Measurements from ENCODE around the gene GLIS2.

Gene GLIS2

GRCh38 chr16:4344983-4345835 lies 29.3 kb downstream of the GLIS2 start:
- Histone ChIP-seq H3K36me3 (ENCODE audit: control insufficient read depth, insufficient read depth, low read length) (no peaks in the 10 kb centered on the region), H3K4me3 (ENCODE audit: insufficient read depth, low read depth, low read length) (no peak overlapping the region), H3K4me1 (ENCODE audit: control insufficient read depth, insufficient read depth, low read length) (no peaks in the 10 kb centered on the region), H3K27me3 (ENCODE audit: control insufficient read depth, insufficient read depth, low read length, poor library complexity, severe bottlenecking) (no peaks in the 10 kb centered on the region), H3K27ac (ENCODE audit: insufficient read depth, low read depth, low read length, poor library complexity, severe bottlenecking) (no peak overlapping the region), H3K9me3 (ENCODE audit: control insufficient read depth, low read length) (no peaks in the 10 kb centered on the region)
- 96% methylated on average over 26 of the region's 26 CpGs for whole genome bisulfite sequencing, 2 experiments

DNA sequence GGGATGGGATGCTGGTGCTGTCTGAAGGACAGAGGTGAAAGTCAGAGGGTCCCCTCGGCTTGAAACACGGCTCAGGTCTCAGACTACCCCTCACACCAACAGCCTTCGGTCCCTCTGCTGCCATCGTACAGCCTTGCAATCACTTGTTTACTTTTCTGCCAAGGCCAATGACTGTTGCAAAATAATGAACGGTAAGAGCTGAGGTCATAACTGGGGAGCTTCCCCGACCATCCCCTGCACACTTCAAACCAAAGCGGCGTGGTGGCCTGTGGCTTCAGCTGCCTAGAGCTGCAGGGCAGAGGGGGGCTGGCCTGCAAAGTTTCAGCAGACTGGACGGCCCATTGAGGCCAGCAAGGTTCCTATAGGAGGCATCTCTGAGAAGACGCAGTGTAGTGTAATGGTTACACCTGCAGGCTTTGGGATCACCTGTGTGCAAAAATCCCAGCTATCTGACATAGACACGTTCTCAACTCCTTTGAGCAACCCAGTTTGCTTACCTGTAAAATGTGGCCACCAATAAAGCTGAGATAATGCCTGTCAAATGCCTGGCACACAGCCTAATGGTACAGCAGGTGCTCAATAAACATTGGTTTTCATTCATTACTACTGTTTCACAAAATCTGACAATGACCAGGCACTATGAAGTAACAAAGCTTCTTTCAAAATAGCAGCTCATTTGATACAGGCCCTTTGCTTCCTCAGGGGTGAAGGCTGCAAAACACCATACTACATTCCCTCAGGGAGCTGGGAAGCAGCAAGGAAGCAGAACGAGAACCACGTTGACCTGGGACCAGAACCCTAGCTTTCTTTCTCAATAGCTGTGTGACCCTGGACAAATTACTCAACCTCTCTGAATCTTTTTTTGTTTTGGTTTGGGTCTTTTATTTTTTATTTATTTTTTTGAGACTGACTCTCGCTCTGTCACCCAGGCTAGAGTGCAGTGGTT lies 30.2 kb downstream of the GLIS2 start:
- H3K9me3 ChIP-seq (ENCODE audit: control insufficient read depth, low read length) = no peaks in the 10 kb centered on the region
- H3K36me3 ChIP-seq (ENCODE audit: control insufficient read depth, insufficient read depth, low read length) = no peaks in the 10 kb centered on the region
- H3K27ac ChIP-seq (ENCODE audit: insufficient read depth, low read depth, low read length, poor library complexity, severe bottlenecking) = no peak overlapping the region
- 94 to 95% methylated on average over 14 of the region's 14 CpGs for WGBS, 2 experiments
- H3K27me3 ChIP-seq (ENCODE audit: control insufficient read depth, insufficient read depth, low read length, poor library complexity, severe bottlenecking) = no peaks in the 10 kb centered on the region
- no peaks in the 10 kb centered on the region for H3K4me1 ChIP-seq (ENCODE audit: control insufficient read depth, insufficient read depth, low read length)
- no peak overlapping the region for H3K4me3 ChIP-seq (ENCODE audit: insufficient read depth, low read depth, low read length)

- H3K36me3 ChIP-seq (ENCODE audit: control insufficient read depth, insufficient read depth, low read length) = no peaks in the 10 kb centered on the region
- H3K27ac ChIP-seq (ENCODE audit: insufficient read depth, low read depth, low read length, poor library complexity, severe bottlenecking) = no peak overlapping the region
- WGBS, 2 experiments = 92 to 94% methylated on average over 8 of the region's 8 CpGs
- H3K4me3 ChIP-seq (ENCODE audit: insufficient read depth, low read depth, low read length) = no peak overlapping the region
- no peaks in the 10 kb centered on the region for H3K4me1 ChIP-seq (ENCODE audit: control insufficient read depth, insufficient read depth, low read length)
- no peaks in the 10 kb centered on the region for H3K9me3 ChIP-seq (ENCODE audit: control insufficient read depth, low read length)
- peaks cover 5% of the 10 kb centered on the region for H3K27me3 ChIP-seq (ENCODE audit: control insufficient read depth, insufficient read depth, low read length, poor library complexity, severe bottlenecking)
Measured at GRCh38 chr16:4347010-4347409, 31.1 kb downstream of the GLIS2 start.

DNA sequence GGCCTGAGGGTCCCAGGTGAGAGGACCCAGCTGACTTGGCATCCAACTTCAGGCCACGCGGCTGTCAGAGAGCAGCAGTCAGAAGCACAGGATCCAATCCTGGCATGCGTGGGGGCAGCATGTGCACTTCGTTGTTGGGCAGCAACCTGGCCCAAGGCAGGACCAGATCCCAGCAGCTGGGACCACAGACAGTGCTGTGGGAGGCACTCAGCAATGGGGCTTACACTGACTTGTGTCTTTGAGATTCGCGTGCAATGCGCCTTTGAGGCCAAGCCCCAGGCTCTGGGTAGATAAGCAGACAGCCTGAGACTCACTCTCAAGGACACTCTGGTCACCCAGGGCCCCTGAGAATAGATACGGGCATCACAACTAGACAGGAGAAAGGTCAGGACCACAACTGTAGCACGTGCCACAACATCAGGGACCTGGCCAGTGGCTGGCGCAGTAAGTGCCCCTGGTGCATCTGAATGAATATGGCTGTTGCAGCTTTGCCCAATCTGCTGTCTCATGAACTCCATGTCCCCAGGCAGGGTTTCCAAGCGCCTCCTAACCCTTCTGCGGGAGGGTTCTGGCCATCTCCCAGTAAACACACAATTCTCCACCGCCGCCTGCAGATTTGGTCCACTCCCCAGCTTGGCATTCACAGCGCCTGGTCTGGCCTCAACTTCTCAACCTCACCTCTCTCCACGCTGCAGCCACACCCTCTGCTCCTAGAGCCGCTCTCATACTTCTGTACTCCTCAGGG lies 32.1 kb downstream of the GLIS2 start:
- Histone ChIP-seq H3K27me3 (ENCODE audit: control insufficient read depth, insufficient read depth, low read length, poor library complexity, severe bottlenecking) (peaks cover 5% of the 10 kb centered on the region), H3K4me1 (ENCODE audit: control insufficient read depth, insufficient read depth, low read length) (no peaks in the 10 kb centered on the region), H3K27ac (ENCODE audit: insufficient read depth, low read depth, low read length, poor library complexity, severe bottlenecking) (no peak overlapping the region), H3K36me3 (ENCODE audit: control insufficient read depth, insufficient read depth, low read length) (no peaks in the 10 kb centered on the region), H3K4me3 (ENCODE audit: insufficient read depth, low read depth, low read length) (no peak overlapping the region), H3K9me3 (ENCODE audit: control insufficient read depth, low read length) (no peaks in the 10 kb centered on the region)
- whole genome bisulfite sequencing, 2 experiments = 94 to 95% methylated on average over 17 of the region's 17 CpGs

GRCh38 chr16:4349332-4349731 lies 33.5 kb downstream of the GLIS2 start:
- peaks cover 5% of the 10 kb centered on the region for H3K27me3 ChIP-seq (ENCODE audit: control insufficient read depth, insufficient read depth, low read length, poor library complexity, severe bottlenecking)
- no peak overlapping the region for H3K27ac ChIP-seq (ENCODE audit: insufficient read depth, low read depth, low read length, poor library complexity, severe bottlenecking)
- H3K4me1 ChIP-seq (ENCODE audit: control insufficient read depth, insufficient read depth, low read length) = no peaks in the 10 kb centered on the region
- H3K36me3 ChIP-seq (ENCODE audit: control insufficient read depth, insufficient read depth, low read length) = no peaks in the 10 kb centered on the region
- H3K9me3 ChIP-seq (ENCODE audit: control insufficient read depth, low read length) = no peaks in the 10 kb centered on the region
- WGBS, 2 experiments = 94 to 96% methylated on average over 5 of the region's 5 CpGs
- no peak overlapping the region for H3K4me3 ChIP-seq (ENCODE audit: insufficient read depth, low read depth, low read length)

DNA sequence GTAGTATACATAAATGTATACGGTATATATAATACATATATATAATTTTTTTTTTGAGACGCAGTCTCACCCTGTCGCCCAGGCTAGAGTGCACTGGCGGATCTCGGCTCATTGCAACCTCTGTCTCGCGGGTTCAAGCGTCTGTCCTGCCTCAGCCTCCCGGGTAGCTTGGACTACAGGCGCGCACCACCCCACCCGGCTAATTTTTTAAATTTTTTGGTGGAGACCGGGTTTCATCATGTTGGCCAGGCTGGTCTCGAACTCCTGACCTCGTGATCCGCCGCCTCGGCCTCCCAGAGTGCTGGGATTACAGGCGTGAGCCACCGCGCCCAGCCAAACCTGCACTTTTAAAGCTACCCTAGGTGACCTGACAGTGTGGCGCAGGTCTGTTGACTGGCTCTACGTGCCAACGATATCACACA lies 34.5 kb downstream of the GLIS2 start:
- no peaks in the 10 kb centered on the region for H3K36me3 ChIP-seq (ENCODE audit: control insufficient read depth, insufficient read depth, low read length)
- H3K4me1 ChIP-seq (ENCODE audit: control insufficient read depth, insufficient read depth, low read length) = no peaks in the 10 kb centered on the region
- peaks cover 5% of the 10 kb centered on the region for H3K27me3 ChIP-seq (ENCODE audit: control insufficient read depth, insufficient read depth, low read length, poor library complexity, severe bottlenecking)
- H3K4me3 ChIP-seq (ENCODE audit: insufficient read depth, low read depth, low read length) = peak overlapping the region; percentile 92
- WGBS, 2 experiments = 33 to 34% methylated on average over 23 of the region's 24 CpGs
- no peak overlapping the region for H3K27ac ChIP-seq (ENCODE audit: insufficient read depth, low read depth, low read length, poor library complexity, severe bottlenecking)
- H3K9me3 ChIP-seq (ENCODE audit: control insufficient read depth, low read length) = no peaks in the 10 kb centered on the region

DNA sequence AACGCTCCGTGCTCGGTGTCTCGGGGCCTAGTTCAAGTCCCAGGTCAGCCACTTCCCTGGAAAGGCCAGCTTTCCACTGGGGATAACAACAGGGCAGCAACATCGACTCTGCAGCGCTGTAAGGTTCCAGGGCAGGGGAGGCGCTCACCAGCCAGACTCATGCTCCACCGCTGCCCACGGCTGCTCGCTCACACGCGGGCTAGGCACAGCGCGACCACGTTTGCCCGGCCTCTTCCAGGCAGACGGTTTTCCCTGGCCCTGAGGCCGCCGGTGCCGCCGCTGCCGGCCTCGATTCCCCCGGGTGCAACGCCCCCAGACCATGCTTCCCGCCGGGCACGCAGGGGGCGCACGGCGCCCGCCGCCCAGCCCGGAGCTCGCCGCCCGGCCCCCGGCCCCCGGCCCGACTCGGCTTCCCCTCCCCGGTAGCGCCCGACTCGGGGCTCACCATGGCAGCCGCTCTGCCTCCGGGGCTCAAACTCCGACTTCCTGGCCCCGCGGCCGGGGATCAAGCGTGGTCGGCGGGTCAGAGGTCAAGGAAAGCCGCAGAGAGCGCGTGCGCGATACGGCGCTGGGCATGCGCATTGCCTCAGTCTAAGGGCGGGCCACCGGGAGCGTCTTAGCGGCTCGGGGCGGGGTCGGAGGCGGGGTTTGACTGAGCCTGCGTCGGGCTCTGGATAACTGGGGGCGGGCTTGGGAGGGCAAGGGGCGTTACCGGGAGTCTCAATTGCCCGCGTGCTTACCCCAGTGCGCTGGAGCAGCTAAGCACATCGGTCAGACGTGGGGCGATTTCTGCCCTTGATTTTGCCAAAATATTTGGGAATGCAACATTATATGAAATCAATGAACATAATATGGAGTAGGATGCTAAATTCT lies 35.2 kb downstream of the GLIS2 start, which contains the start of gene PAM16:
Gene PAM16, minus strand, starts transcription at position 535 of the 873 bp plus-strand sequence. Its CDS starts 87 bp downstream, at position 448.
- Histone ChIP-seq H3K27me3 (ENCODE audit: control insufficient read depth, insufficient read depth, low read length, poor library complexity, severe bottlenecking) (peaks cover 5% of the 10 kb centered on the region), H3K36me3 (ENCODE audit: control insufficient read depth, insufficient read depth, low read length) (no peaks in the 10 kb centered on the region), H3K4me3 (ENCODE audit: insufficient read depth, low read depth, low read length) (peak within 1 kb of the TSS; percentile 92), H3K9me3 (ENCODE audit: control insufficient read depth, low read length) (no peaks in the 10 kb centered on the region), H3K27ac (ENCODE audit: insufficient read depth, low read depth, low read length, poor library complexity, severe bottlenecking) (peak within 1 kb of the TSS; percentile 74), H3K4me1 (ENCODE audit: control insufficient read depth, insufficient read depth, low read length) (no peaks in the 10 kb centered on the region)
- 0 to 1% methylated on average over 81 of the region's 81 CpGs for WGBS, 2 experiments

GRCh38 chr16:4351880-4352279 lies 36.0 kb downstream of the GLIS2 start:
- Histone ChIP-seq H3K9me3 (ENCODE audit: control insufficient read depth, low read length) (no peaks in the 10 kb centered on the region), H3K4me3 (ENCODE audit: insufficient read depth, low read depth, low read length) (no peak overlapping the region), H3K4me1 (ENCODE audit: control insufficient read depth, insufficient read depth, low read length) (no peaks in the 10 kb centered on the region), H3K27me3 (ENCODE audit: control insufficient read depth, insufficient read depth, low read length, poor library complexity, severe bottlenecking) (peaks cover 5% of the 10 kb centered on the region), H3K27ac (ENCODE audit: insufficient read depth, low read depth, low read length, poor library complexity, severe bottlenecking) (no peak overlapping the region), H3K36me3 (ENCODE audit: control insufficient read depth, insufficient read depth, low read length) (no peaks in the 10 kb centered on the region)
- 87% methylated on average over 7 of the region's 7 CpGs for WGBS, 2 experiments

- peaks cover 5% of the 10 kb centered on the region for H3K27me3 ChIP-seq (ENCODE audit: control insufficient read depth, insufficient read depth, low read length, poor library complexity, severe bottlenecking)
- no peaks in the 10 kb centered on the region for H3K36me3 ChIP-seq (ENCODE audit: control insufficient read depth, insufficient read depth, low read length)
- H3K27ac ChIP-seq (ENCODE audit: insufficient read depth, low read depth, low read length, poor library complexity, severe bottlenecking) = no peak overlapping the region
- H3K4me3 ChIP-seq (ENCODE audit: insufficient read depth, low read depth, low read length) = no peak overlapping the region
- no peaks in the 10 kb centered on the region for H3K9me3 ChIP-seq (ENCODE audit: control insufficient read depth, low read length)
- 89 to 94% methylated on average over 5 of the region's 5 CpGs for WGBS, 2 experiments
- no peaks in the 10 kb centered on the region for H3K4me1 ChIP-seq (ENCODE audit: control insufficient read depth, insufficient read depth, low read length)
Measured at GRCh38 chr16:4352843-4353242, 37.0 kb downstream of the GLIS2 start.
